HG02870 (cell line): ENCODE data around the gene ATG16L2.
"Not testable (repeated sequence)": the region's sequence is repeated elsewhere in the genome, so short reads cannot be mapped to it uniquely, and the experiment has no call there.

Source experiments
- ATAC-seq: cut with Tn5 transposase; IDR thresholded peaks from one replicate; pipeline ENCODE4 v1.9.1; 2021; ENCODE audit warnings: mild to moderate bottlenecking, moderate library complexity; ENCODE audit not compliant: unreplicated experiment

ATG16L2 gene

GRCh38 chr11:72824020-72824419 is 9.8 kb downstream of the ATG16L2 start:
- no peak for ATAC-seq

- ATAC-seq = no peak
Observed at GRCh38 chr11:72824811-72825505, 10.7 kb downstream of the ATG16L2 start.

- ATAC-seq = no peak
Observed at GRCh38 chr11:72825661-72826060, 11.4 kb downstream of the ATG16L2 start.

DNA sequence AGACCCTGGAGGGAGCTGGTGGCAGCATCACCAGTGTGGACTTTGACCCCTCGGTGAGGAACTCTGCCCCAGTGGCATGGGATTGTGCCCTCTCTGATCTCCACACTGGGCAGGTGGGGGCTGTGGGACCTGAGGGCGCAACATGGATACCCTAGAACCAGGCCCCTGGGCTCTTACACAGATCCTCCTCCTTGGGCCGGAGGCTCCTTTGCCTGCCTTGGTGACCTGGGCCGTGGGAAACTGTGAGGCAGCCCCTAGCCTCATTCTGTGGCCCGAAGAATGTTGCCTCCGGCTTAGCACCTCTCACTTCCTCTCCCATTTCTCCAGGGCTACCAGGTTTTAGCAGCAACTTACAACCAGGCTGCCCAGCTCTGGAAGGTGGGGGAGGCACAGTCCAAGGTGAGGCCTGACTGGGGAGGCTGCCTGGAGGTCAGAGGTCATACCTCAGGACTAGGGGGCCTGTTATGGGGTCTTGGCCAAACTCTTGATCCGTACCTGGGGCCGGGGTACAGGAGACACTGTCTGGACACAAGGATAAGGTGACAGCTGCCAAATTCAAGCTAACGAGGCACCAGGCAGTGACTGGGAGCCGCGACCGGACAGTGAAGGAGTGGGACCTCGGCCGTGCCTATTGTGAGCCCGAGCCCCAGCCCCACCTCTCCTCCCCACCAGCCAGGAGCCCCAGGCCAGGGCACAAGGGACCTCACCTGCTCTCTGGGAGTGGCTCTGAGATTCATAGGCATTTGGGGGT is 12.2 kb downstream of the ATG16L2 start:
- ATAC-seq = no peak

- ATAC-seq = no peak
Observed at GRCh38 chr11:72826942-72827480, 12.8 kb downstream of the ATG16L2 start.

DNA sequence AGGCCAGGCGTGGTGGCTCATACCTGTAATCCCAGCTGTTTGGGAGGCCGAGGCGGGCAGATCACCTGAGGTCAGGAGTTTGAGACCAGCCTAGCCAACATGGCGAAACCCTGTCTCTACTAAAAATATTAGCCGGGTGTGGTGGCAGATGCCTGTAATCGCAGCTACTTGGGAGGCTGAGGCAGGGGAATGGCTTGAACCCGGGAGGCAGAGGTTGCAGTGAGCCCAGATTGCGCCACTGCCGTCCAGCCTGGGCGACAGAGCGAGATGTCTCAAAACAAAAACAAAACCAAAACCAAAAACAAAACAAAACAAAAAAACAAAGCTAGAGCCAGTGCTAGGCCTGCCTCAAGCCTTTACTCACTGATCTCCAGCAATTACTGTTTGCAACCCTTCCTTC is 13.4 kb downstream of the ATG16L2 start:
- ATAC-seq = not testable (repeated sequence)

DNA sequence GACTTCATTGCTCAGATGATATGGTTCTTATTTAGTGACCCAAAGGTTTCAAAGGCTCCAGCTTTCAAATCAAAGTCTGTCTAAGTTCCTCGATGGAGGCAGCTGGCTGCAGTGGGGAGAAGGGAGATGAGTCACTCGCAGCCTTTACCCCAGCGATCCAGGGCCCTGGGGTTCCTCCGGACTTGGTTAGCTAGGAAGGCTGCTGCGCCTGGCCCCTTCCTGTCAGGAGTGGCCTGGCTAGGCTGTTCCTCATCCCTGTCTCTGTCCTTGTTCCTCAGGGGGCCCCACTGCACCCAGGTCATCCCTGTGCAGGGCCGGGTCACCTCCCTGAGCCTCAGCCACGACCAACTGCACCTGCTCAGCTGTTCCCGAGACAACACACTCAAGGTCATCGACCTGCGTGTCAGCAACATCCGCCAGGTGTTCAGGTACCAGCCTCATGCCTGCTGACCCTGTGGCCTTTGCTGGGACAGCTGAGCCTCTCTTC is 13.9 kb downstream of the ATG16L2 start:
- no peak for ATAC-seq

DNA sequence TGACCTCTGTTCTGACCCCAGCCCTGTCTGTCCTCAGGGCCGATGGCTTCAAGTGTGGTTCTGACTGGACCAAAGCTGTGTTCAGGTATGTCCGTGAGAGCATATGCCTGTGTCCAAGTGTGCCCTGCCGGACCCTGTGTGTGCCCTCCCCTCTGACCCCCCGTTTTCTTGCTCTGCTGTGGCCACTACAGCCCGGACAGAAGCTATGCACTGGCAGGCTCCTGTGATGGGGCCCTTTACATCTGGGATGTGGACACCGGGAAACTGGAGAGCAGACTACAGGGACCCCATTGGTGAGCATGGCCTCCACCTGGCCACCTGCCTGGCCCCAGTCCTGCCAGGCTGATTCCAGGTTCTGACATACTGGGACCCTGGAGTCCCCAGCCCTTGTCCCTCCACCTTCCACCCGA is 14.5 kb downstream of the ATG16L2 start:
- ATAC-seq = no peak

GRCh38 chr11:72829178-72829577 is 15.0 kb downstream of the ATG16L2 start:
- no peak for ATAC-seq

- ATAC-seq = no peak
Observed at GRCh38 chr11:72829884-72830533, 15.8 kb downstream of the ATG16L2 start.

GRCh38 chr11:72831521-72832300 is 17.5 kb downstream of the ATG16L2 start:
- ATAC-seq = no peak

DNA sequence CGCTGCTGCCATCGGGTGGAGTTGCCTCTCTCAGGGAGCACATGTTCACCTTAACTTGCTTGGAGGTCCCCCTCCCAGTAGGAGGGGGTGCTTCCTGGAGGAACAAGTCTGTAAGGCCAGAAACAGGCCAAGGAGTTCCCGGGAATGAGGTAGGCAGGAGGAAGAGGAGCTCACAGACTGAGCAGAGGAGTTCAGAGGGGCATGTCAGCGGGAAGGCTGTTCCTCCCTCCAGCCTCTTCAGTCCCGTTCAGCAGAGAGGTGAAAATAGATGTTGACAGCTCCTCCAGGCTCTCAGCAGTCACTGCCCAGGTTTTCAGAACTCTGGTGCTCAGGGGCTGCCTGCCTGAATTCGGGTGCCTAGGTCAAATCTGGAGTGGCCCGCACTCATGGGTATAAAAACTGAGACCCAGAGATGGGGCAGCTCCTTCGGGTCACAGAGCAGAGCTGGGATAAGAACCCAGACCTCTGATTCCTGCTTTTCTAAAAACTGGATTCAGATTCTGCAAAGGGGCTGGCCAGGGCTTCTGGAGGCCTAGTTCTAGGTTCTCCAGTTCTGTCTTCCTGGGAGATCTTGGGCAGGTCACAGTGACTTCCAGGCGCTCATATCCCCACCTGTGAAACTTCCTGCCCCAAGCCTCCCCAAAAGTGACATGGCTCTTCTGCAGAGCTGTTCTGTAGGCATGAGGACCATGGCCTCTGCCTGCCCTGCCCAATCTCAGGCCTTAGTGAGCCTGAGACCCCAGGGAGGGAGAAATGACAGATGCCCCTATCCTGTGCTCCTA is 18.3 kb downstream of the ATG16L2 start:
- ATAC-seq = no peak

GRCh38 chr11:72833083-72833733 is 19.0 kb downstream of the ATG16L2 start:
- no peak for ATAC-seq

DNA sequence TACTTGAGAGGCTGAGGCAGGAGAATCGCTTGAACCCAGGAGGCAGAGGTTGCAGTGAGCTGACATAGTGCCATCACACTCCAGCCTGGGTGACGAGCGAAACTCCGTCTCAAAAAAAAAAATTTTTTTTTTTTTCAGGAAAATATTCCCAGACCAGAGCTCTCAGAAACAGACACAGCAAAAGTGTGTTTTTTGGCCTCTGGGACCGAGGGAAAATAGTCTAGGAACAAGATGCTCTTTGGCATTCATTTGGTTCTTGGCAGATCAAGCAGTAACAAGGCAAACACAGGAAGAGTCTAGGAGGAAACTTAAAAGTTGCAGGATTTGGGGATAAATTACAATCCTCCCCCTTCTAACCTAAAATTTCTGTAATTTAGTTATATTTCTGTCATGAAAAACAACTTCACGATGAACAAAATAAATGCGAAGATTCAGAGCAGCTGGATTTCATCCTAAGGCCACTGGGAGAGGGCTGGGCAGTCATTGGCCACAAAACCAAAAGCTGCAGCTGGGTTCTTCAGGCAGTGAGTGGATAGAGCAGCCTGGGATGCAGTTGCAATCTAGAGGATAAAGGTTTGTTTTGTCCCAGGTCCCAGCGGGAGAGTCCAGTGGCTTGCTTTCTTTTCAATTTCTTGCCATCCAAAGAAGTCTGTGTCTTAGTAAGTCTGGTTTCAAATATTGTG is 19.7 kb downstream of the ATG16L2 start:
- no peak for ATAC-seq

GRCh38 chr11:72834905-72835304 is 20.7 kb downstream of the ATG16L2 start:
- no peak for ATAC-seq

DNA sequence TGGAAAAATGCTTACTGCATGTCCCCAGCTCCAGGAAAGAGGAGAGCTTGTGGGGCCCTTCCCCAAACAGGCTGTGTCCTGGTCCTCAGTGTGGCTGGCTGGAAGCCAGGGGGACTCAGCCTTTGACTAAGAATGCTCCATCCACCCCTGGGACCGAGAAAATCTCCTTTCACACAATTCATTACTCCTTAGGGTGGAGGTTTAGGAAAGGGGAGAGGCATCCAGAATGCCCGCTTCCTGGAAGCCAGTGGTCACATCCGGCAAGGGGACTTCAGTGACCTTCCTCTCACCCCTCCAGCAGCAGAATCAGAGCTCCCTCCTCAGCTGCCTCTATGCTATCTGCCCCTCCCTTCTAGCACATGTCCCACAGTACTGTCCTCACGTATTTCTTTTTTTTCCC is 21.9 kb downstream of the ATG16L2 start:
- no peak for ATAC-seq

GRCh38 chr11:72838691-72839305 is 24.6 kb downstream of the ATG16L2 start:
- no peak for ATAC-seq

DNA sequence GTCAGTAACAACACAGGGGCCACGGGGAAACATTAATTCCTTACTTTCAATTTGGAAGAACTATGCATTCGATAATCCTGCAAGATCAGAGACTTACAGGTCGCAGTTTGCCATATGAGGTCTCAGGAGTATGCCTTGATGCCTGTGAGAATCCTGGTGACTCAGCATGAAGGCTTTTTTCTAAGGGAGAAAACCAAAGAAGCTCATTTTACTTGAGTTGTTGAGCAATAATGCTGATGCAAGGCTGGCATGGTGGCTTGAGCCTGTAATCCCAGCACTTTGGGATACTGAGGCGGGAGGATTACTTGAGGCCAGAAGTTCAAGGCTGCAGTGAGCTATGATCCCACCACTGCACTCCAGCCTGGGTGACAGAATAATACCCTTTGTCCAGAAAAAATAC is 26.6 kb downstream of the ATG16L2 start:
- no peak for ATAC-seq
